Pancreas (tissue), 10 donors: ENCODE results near the gene DROSHA. TPM values are rescaled to one million over a fixed set of nuclear protein-coding genes. Genes with fewer than 3 reads are reported as not detected.
A peak's percentile ranks its signal among the peaks of the same experiment; 100 is the strongest.

Experiments
- ATAC-seq, 4 donors: fragments of 200-7000 bp; cut with Tn5 transposase; one replicate each; pipeline versions ENCODE4 v1.8.0 to v1.9.1; 2020; ENCODE audit warnings: mild to moderate bottlenecking in 4 of 4, moderate library complexity in 4 of 4
- DNase-seq, 6 donors: peaks; one replicate each; pipeline ENCODE4 v3.0.0-alpha.2; 2020
- FAIRE-seq: peaks from 2 replicates; lab custom pipeline; 2012; peaks lifted over from hg19 to GRCh38; lab: Jason Lieb, UNC
- H3K27ac ChIP-seq, 4 donors: fragments of 200-600 bp; sonication (generic); 1 replicate in 3 of 4; 2 replicates in 1 of 4; pipeline versions ENCODE4 v1.5.0 to v1.8.0; 2020
- H3K27me3 ChIP-seq, 4 donors: fragments of 200-600 bp; one replicate each; pipeline ENCODE4 v1.8.0; 2021
- H3K36me3 ChIP-seq, 3 donors: fragments of 200-600 bp; sonication (generic) in 1 of 3; one replicate each; pipeline versions ENCODE4 v1.5.0 to v1.8.0; 2020 to 2021
- H3K4me1 ChIP-seq, 3 donors: fragments of 200-600 bp; one replicate each; pipeline ENCODE4 v1.8.0; 2021
- H3K4me3 ChIP-seq, 4 donors: fragments of 200-600 bp; sonication (generic) in 2 of 4; one replicate each; pipeline versions ENCODE4 v1.5.0 to v1.8.0; 2020 to 2021
- H3K9me3 ChIP-seq, 4 donors: fragments of 200-600 bp; one replicate each; pipeline ENCODE4 v1.8.0; 2021
- CTCF ChIP-seq, 4 donors: fragments of 200-600 bp; sonication (generic) in 3 of 4; IDR thresholded peaks; one replicate each; pipeline versions ENCODE4 v1.5.0 to v1.8.0; 2021; ENCODE audit warnings: antibody characterized with exemption in 4 of 4
- WGBS, 2 donors: extraction: QIAGEN DNeasy Blood & Tissue Kit; methylation state at CpG; one replicate each; pipeline ENCODE4 v1.1.7; 2013; 5-methylcytosine and 5-hydroxymethylcytosine counted together
- intact Hi-C, 3 donors: fragments of 100-400 bp; cut with DNase I; formaldehyde crosslinking; loops; one replicate each; pipeline versions ENCODE4 v1.11.1 to v1.14.2; 2022
- polyA plus RNA-seq, 2 donors: library from polyadenylated mRNA; stranded (reverse); fragments of 200-250 nt; gene quantifications; one replicate each; pipeline ENCODE4 v1.2.3, GENCODE V29; 2013
- total RNA-seq, 6 donors: library from RNA; stranded (reverse); fragmentation: NEBNext Ultra II Directional in 4 of 6; extraction: Animal tissue kit (Norgen Biotek cat#: 25700) in 4 of 6; gene quantifications; one replicate each; pipeline versions ENCODE4 v1.2.1 to v1.2.4, GENCODE V29; 2021 to 2023
- donor health status: healthy with polysubstance abuse.
- donor health status: DM: no; HTN: no; CAD: no; lungs with moderate emphysema.
- donor health status: DM: no; HTN: no; CAD: no.
- donor health status: control.
- donor health status: control.
- donor health status: Bipolar disorder and iron deficiency.
- donor health status: DM: yes; HTN: yes; CAD: no.
- donor health status: DM: no; HTN: no; CAD: no.
- donor health status: DM: no; HTN: no; CAD: no.
- donor health status: DM: yes; HTN: yes; CAD: no.

DROSHA gene
- total and polyA plus RNA-seq, 8 donors = 19.0 to 79.0 (median 28.0) TPM

- Histone ChIP-seq H3K4me1 (no peaks in the 10 kb centered on the region), H3K36me3 (peaks cover 0 to 4% (median 0%) of the 10 kb centered on the region in 3 donors), H3K27me3 (no peaks in the 10 kb centered on the region), H3K27ac (no peak overlapping the region), H3K9me3 (no peaks in the 10 kb centered on the region), H3K4me3 (no peak overlapping the region)
- peak in 1 of 4 donors; percentile 53 for ATAC-seq
- TF ChIP-seq CTCF (IDR thresholded peaks at IDR 0.05) = no peak
- no peak for FAIRE-seq
- intact Hi-C loops = no loop called here
- no peak for DNase-seq
- WGBS, 2 donors = 70 to 76% methylated on average over 5 of the region's 5 CpGs
These were observed 61.3 kb downstream of the DROSHA start for GRCh38 chr5:31470608-31471007.

- WGBS, 2 donors = 95 to 100% methylated on average over 1 of the region's 1 CpG
- FAIRE-seq = no peak
These were observed 62.0 kb downstream of the DROSHA start for GRCh38 chr5:31469886-31470285.

GRCh38 chr5:31469466-31469865 is 62.4 kb downstream of the DROSHA start:
- intact Hi-C loops = no loop called here
- FAIRE-seq (no peak), DNase-seq (no peak), ATAC-seq (no peak)
- Histone ChIP-seq H3K27ac (no peak overlapping the region), H3K4me1 (no peaks in the 10 kb centered on the region), H3K36me3 (peaks cover 0 to 8% (median 0%) of the 10 kb centered on the region in 3 donors), H3K27me3 (no peaks in the 10 kb centered on the region), H3K9me3 (no peaks in the 10 kb centered on the region), H3K4me3 (no peak overlapping the region)
- WGBS, 2 donors = 96% methylated on average over 2 of the region's 2 CpGs
- no peak for TF ChIP-seq CTCF (IDR thresholded peaks at IDR 0.05)

More at GRCh38 chr5:31469886-31470285, 62.0 kb downstream of the DROSHA start:
- Histone ChIP-seq H3K9me3 (no peaks in the 10 kb centered on the region), H3K27ac (no peak overlapping the region), H3K4me3 (no peak overlapping the region), H3K4me1 (no peaks in the 10 kb centered on the region), H3K27me3 (no peaks in the 10 kb centered on the region), H3K36me3 (peaks cover 0 to 4% (median 0%) of the 10 kb centered on the region in 3 donors)
- no peak for ATAC-seq
- DNase-seq = no peak
- intact Hi-C loops = no loop called here
- TF ChIP-seq CTCF (IDR thresholded peaks at IDR 0.05) = no peak

GRCh38 chr5:31465291-31465690 is 66.6 kb downstream of the DROSHA start:
- Histone ChIP-seq H3K4me3 (no peak overlapping the region), H3K27me3 (no peaks in the 10 kb centered on the region), H3K27ac (no peak overlapping the region), H3K4me1 (no peaks in the 10 kb centered on the region), H3K36me3 (peaks cover 0 to 38% (median 0%) of the 10 kb centered on the region in 3 donors), H3K9me3 (no peaks in the 10 kb centered on the region)
- TF ChIP-seq CTCF (IDR thresholded peaks at IDR 0.05) = no peak
- ATAC-seq (no peak), DNase-seq (no peak), FAIRE-seq (no peak)
- intact Hi-C loops = no loop called here
- WGBS, 2 donors = 53 to 100% methylated on average over 1 of the region's 1 CpG

- FAIRE-seq (no peak), ATAC-seq (no peak), DNase-seq (no peak)
- no peaks in the 10 kb centered on the region for H3K4me1 ChIP-seq
- no peaks in the 10 kb centered on the region for H3K9me3 ChIP-seq
- H3K4me3 ChIP-seq = no peak overlapping the region
- no peaks in the 10 kb centered on the region for H3K27me3 ChIP-seq
- intact Hi-C loops = no loop called here
- no peak overlapping the region for H3K27ac ChIP-seq
- no peak for TF ChIP-seq CTCF (IDR thresholded peaks at IDR 0.05)
- peaks cover 0 to 44% (median 0%) of the 10 kb centered on the region in 3 donors for H3K36me3 ChIP-seq
- 92 to 94% methylated on average over 4 of the region's 4 CpGs for WGBS, 2 donors
These were observed 67.8 kb downstream of the DROSHA start for GRCh38 chr5:31464081-31464480.
